Endothelial cell of umbilical vein (primary cell): ENCODE data around the gene RHCG. TPM values are rescaled to one million over a fixed set of nuclear protein-coding genes. Genes with fewer than 3 reads are reported as not detected.

Experiments
- BruUV-seq: library from RNA; stranded (reverse); fragments of 400-500 nt; replicated peaks from 2 replicates; lab custom pipeline; 2021; lab: Mats Ljungman, UMichigan
- CTCF ChIA-PET: fragments of 300-600, 350-600 bp; sonication (Branson Sonifier 250); formaldehyde crosslinking; loops from one replicate; lab custom pipeline; 2021; ENCODE audit warnings: antibody characterized with exemption, inconsistent platforms; lab: Charles Lee
- POLR2A ChIA-PET: fragments of 300-600, 350-600 bp; sonication (Branson Sonifier 250); formaldehyde crosslinking; loops from one replicate; lab custom pipeline; 2021; ENCODE audit warnings: antibody characterized with exemption, inconsistent platforms; lab: Charles Lee
- DNase-seq: peaks from one replicate; pipeline ENCODE4 v3.0.0-alpha.2; 2011; ENCODE audit warnings: low read depth, low spot score
- FAIRE-seq: peaks from 2 replicates; lab custom pipeline; 2011; peaks lifted over from hg19 to GRCh38; lab: Jason Lieb, UNC
- H2AFZ ChIP-seq: 2 replicates; pipeline ENCODE4 v1.6.0; 2012; ENCODE audit warnings: low read depth, low read length, control low read depth, inconsistent platforms
- H3K27ac ChIP-seq: 2 replicates; pipeline ENCODE4 v1.5.1; 2011; ENCODE audit warnings: low read depth, mild to moderate bottlenecking, control low read depth, low read length, moderate library complexity; ENCODE audit not compliant: insufficient read depth
- H3K27me3 ChIP-seq, 2 experiments: 2 replicates each; pipeline versions ENCODE4 v1.6.0 to v1.6.1; 2011; ENCODE audit warnings: low read length in 2 of 2, mixed read lengths in 1 of 2; ENCODE audit not compliant: control insufficient read depth in 2 of 2, insufficient read depth in 2 of 2
- H3K36me3 ChIP-seq, 2 experiments: 2 replicates in 1 of 2; 3 replicates in 1 of 2; pipeline ENCODE4 v1.5.1; 2011; ENCODE audit warnings: low read length in 2 of 2, mild to moderate bottlenecking in 1 of 2, moderate library complexity in 1 of 2; ENCODE audit not compliant: control insufficient read depth in 2 of 2, insufficient read depth in 2 of 2; ENCODE audit errors: extremely low read depth in 1 of 2
- H3K4me1 ChIP-seq: 3 replicates; pipeline ENCODE4 v1.5.1; 2011; ENCODE audit warnings: mild to moderate bottlenecking, low read length; ENCODE audit not compliant: control insufficient read depth, insufficient read depth; ENCODE audit errors: extremely low read depth
- H3K4me2 ChIP-seq: 2 replicates; pipeline ENCODE4 v1.6.1; 2011; ENCODE audit warnings: low read length, control low read depth, mixed read lengths; ENCODE audit not compliant: insufficient read depth
- H3K4me3 ChIP-seq, 3 experiments: fragments of 200-600 bp in 1 of 3; sonication (generic), shearing (Covaris generic) in 1 of 3; replicated peaks in 1 of 3; 2 replicates each; pipeline ENCODE4 v1.5.1; 2011 to 2016; ENCODE audit warnings: control low read depth in 3 of 3, low read length in 3 of 3, mild to moderate bottlenecking in 2 of 3, inconsistent platforms in 1 of 3, low read depth in 1 of 3, moderate library complexity in 1 of 3; ENCODE audit not compliant: insufficient read depth in 1 of 3
- H3K79me2 ChIP-seq: 2 replicates; pipeline ENCODE4 v1.6.0; 2012; ENCODE audit warnings: low read length, inconsistent platforms; ENCODE audit not compliant: control insufficient read depth, insufficient read depth
- H3K9ac ChIP-seq: replicated peaks from 2 replicates; pipeline ENCODE3; 2011; ENCODE audit warnings: low read length, control low read depth; ENCODE audit not compliant: insufficient read depth; ENCODE audit errors: extremely low read depth
- H3K9me1 ChIP-seq: replicated peaks from 3 replicates; pipeline ENCODE4 v1.6.0; 2011; ENCODE audit warnings: mild to moderate bottlenecking, low read length; ENCODE audit not compliant: control insufficient read depth, insufficient read depth; ENCODE audit errors: extremely low read depth
- H3K9me3 ChIP-seq: replicated peaks from 2 replicates; pipeline ENCODE4 v1.5.1; 2012; ENCODE audit warnings: low read length, inconsistent platforms; ENCODE audit not compliant: control insufficient read depth, insufficient read depth
- H4K20me1 ChIP-seq: replicated peaks from 2 replicates; pipeline ENCODE3; 2011; ENCODE audit warnings: mild to moderate bottlenecking, low read length; ENCODE audit not compliant: control insufficient read depth, insufficient read depth; ENCODE audit errors: extremely low read depth
- EZH2 ChIP-seq: IDR thresholded peaks from 2 replicates; pipeline ENCODE4 v1.6.1; 2012; ENCODE audit warnings: borderline replicate concordance, low read depth, mild to moderate bottlenecking, moderate library complexity, low read length, inconsistent platforms; ENCODE audit not compliant: severe bottlenecking
- FOS ChIP-seq: IDR thresholded peaks from 2 replicates; pipeline ENCODE4 v1.6.1; 2011; ENCODE audit warnings: mild to moderate bottlenecking, low read length, moderate library complexity, borderline replicate concordance; ENCODE audit not compliant: insufficient read depth
- GATA2 ChIP-seq: IDR thresholded peaks from 2 replicates; pipeline ENCODE4 v1.7.0; 2011; ENCODE audit warnings: low read depth, mild to moderate bottlenecking, moderate library complexity, mixed read lengths, low read length; ENCODE audit not compliant: insufficient read length, insufficient read depth
- JUN ChIP-seq: IDR thresholded peaks from 2 replicates; pipeline ENCODE4 v1.6.1; 2011; ENCODE audit warnings: borderline replicate concordance, low read depth; ENCODE audit not compliant: insufficient read length, insufficient read depth
- MAX ChIP-seq: IDR thresholded peaks from 2 replicates; pipeline ENCODE4 v1.6.1; 2011; ENCODE audit not compliant: insufficient read depth, insufficient read length
- MYC ChIP-seq: IDR thresholded peaks from one replicate; pipeline ENCODE4 v1.6.1; 2011; ENCODE audit warnings: mild to moderate bottlenecking, low read depth, low read length
- POLR2A ChIP-seq: IDR thresholded peaks from 2 replicates; pipeline ENCODE4 v1.6.1; 2012; ENCODE audit warnings: low read depth, mild to moderate bottlenecking, control low read depth, low read length
- POLR2AphosphoS5 ChIP-seq: IDR thresholded peaks from 2 replicates; pipeline ENCODE4 v1.6.1; 2012; ENCODE audit warnings: low read depth, mild to moderate bottlenecking, control low read depth, low read length, moderate library complexity; ENCODE audit not compliant: insufficient read depth
- dilution Hi-C: fragments of 300-500 bp; cut with MboI; formaldehyde crosslinking; loops from one replicate; pipeline ENCODE4 v1.15.0; 2019; ENCODE audit warnings: low sequenced_read_pairs; ENCODE audit not compliant: extremely low pct_ligation_motif_present
- intact Hi-C: fragments of 100-400 bp; cut with micrococcal nuclease; formaldehyde crosslinking; loops from one replicate; pipeline ENCODE4 v1.10.0; 2022
- polyA plus RNA-seq, 4 experiments: library from polyadenylated mRNA; depleted of rRNA in 3 of 4; stranded (reverse) in 3 of 4; unstranded in 1 of 4; fragments of >200 nt; gene quantifications; 2 replicates each; pipeline versions ENCODE4 v1.2.1 to v1.2.3, GENCODE V29; 2011 to 2012; ENCODE audit warnings: missing spikeins in 1 of 4
- total RNA-seq: library from RNA; stranded (reverse); gene quantifications from 2 replicates; pipeline ENCODE4 v1.2.3, GENCODE V29; 2021
- TF ChIP-seq, protein P1 (sequence below), 2 donors: IDR thresholded peaks; 1 replicate in 1 of 2; 2 replicates in 1 of 2; pipeline ENCODE4 v1.5.1; 2011; ENCODE audit warnings: low read length in 2 of 2, mild to moderate bottlenecking in 2 of 2, moderate library complexity in 2 of 2, control low read depth in 1 of 2, inconsistent platforms in 1 of 2, low read depth in 1 of 2; ENCODE audit not compliant: insufficient read depth in 1 of 2; ENCODE audit errors: extremely low read depth in 1 of 2

The RHCG gene
- total and polyA plus RNA-seq, 2 donors (not counting 3 experiments of a cell fraction or from before 2014, with no cell fraction given) = not detected

DNA sequence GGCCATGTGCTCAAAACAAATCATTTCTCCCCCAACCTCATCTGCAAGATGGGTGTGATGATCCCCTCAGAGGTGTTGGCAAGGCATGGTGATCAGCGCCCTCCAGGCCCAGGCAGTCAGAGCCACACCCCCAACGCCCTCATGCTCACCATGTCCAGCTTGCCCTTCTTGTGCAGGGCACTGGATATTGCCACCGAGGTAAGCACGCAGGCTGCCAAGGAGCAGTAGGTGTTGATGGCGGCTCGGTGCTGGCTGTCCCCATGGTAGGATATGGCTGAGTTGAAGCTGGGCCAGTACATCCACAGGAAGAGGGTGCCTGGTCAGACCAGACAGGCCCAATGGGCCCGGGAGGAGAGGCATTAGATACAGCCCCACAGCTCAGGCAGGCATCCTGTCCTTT is 17.2 kb downstream of the RHCG start:
- H3K9me1 ChIP-seq = no peaks in the 10 kb centered on the region
- no TSS peak for BruUV-seq
- ChIA-PET POLR2A (no interaction called here), CTCF (interaction anchor here (1.7 to 2.2 kb wide), 2 partner anchors 37 to 121 kb away, joined by 6 to 9 read pairs; no protein-coding TSS in a partner anchor)
- H3K27ac ChIP-seq = no peak overlapping the region
- no peaks in the 10 kb centered on the region for H4K20me1 ChIP-seq
- DNase-seq (no peak), FAIRE-seq (no peak)
- dilution Hi-C loops = no loop called here
- no peaks in the 10 kb centered on the region for H3K79me2 ChIP-seq
- no peaks in the 10 kb centered on the region for H3K9me3 ChIP-seq
- no peak overlapping the region for H3K4me3 ChIP-seq
- peaks cover 0 to 2% of the 10 kb centered on the region in 2 experiments for H3K27me3 ChIP-seq
- no peak overlapping the region for H3K4me2 ChIP-seq
- intact Hi-C loops = no loop called here
- no peaks in the 10 kb centered on the region for H3K4me1 ChIP-seq
- no peak overlapping the region for H2AFZ ChIP-seq
- no peak overlapping the region for H3K9ac ChIP-seq
- TF ChIP-seq JUN (no peak), FOS (no peak), EZH2 (no peak), POLR2A (no peak), GATA2 (no peak), POLR2AphosphoS5 (no peak), MYC (no peak), MAX (no peak)
- TF ChIP-seq, protein P1, sequence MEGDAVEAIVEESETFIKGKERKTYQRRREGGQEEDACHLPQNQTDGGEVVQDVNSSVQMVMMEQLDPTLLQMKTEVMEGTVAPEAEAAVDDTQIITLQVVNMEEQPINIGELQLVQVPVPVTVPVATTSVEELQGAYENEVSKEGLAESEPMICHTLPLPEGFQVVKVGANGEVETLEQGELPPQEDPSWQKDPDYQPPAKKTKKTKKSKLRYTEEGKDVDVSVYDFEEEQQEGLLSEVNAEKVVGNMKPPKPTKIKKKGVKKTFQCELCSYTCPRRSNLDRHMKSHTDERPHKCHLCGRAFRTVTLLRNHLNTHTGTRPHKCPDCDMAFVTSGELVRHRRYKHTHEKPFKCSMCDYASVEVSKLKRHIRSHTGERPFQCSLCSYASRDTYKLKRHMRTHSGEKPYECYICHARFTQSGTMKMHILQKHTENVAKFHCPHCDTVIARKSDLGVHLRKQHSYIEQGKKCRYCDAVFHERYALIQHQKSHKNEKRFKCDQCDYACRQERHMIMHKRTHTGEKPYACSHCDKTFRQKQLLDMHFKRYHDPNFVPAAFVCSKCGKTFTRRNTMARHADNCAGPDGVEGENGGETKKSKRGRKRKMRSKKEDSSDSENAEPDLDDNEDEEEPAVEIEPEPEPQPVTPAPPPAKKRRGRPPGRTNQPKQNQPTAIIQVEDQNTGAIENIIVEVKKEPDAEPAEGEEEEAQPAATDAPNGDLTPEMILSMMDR (IDR thresholded peaks at IDR 0.05; ENCODE audit: extremely low read depth in 1 of 2, insufficient read depth in 1 of 2, low read depth in 1 of 2, low read length in 2 of 2) = no peak
- H3K36me3 ChIP-seq = no peaks in the 10 kb centered on the region
